Measurements from ENCODE around the gene DNHD1. TPM values are rescaled to one million over a fixed set of nuclear protein-coding genes. Genes with fewer than 3 reads are reported as not detected.

The DNHD1 gene
- total RNA-seq, 4 donors from 2014 or later = 3.4 to 10.5 (median 4.3) TPM

GRCh38 chr11:6531267-6531752 is 34.2 kb downstream of the DNHD1 start:
- in situ Hi-C loops (cut with MboI; ENCODE audit: low sequenced_read_pairs in 4 of 4) = loop anchor here (5.0 to 10.0 kb wide), 4 partner anchors 143 to 176 kb away; partner anchors contain the start of gene MRPL17 (in 2 of the 4)
- Histone ChIP-seq H3K27me3 (no peaks in the 10 kb centered on the region), H3K36me3 (peaks cover 0 to 19% of the 10 kb centered on the region in 2 donors), H3K4me3 (no peak overlapping the region), H3K4me1 (no peaks in the 10 kb centered on the region), H3K9me3 (no peaks in the 10 kb centered on the region), H3K27ac (no peak overlapping the region)
- TF ChIP-seq POLR2A (IDR thresholded peaks at IDR 0.05) (no peak), CTCF (IDR thresholded peaks at IDR 0.05 in 4 of 5, conservative IDR thresholded peaks at IDR 0.05 in 1 of 5) (peak; percentile 71 to 84 (median 78))
- DNase-seq (no peak), ATAC-seq (peak; percentile 71 to 88)
- intact Hi-C loops (cut with DNase I; ENCODE audit: low total_unique reads) = loop anchor here (1.0 to 5.0 kb wide), 3 partner anchors 81 to 175 kb away; partner anchors contain the start of genes MRPL17 and TAF10

- H3K4me1 ChIP-seq = no peaks in the 10 kb centered on the region
- intact Hi-C loops (cut with DNase I; ENCODE audit: low total_unique reads) = no loop called here
- ATAC-seq (no peak), DNase-seq (no peak)
- peaks cover 0 to 11% of the 10 kb centered on the region in 2 donors for H3K36me3 ChIP-seq
- H3K9me3 ChIP-seq = no peaks in the 10 kb centered on the region
- no peak overlapping the region for H3K27ac ChIP-seq
- H3K27me3 ChIP-seq = no peaks in the 10 kb centered on the region
- in situ Hi-C loops (cut with MboI; ENCODE audit: low sequenced_read_pairs in 4 of 4) = loop anchor here in 3 of 4 donors (10.0 kb wide), 2 partner anchors 136 to 146 kb away; partner anchors contain the start of gene MRPL17 (in 2 of the 3)
- TF ChIP-seq CTCF (IDR thresholded peaks at IDR 0.05 in 4 of 5, conservative IDR thresholded peaks at IDR 0.05 in 1 of 5) = no peak
- no peak for TF ChIP-seq POLR2A (IDR thresholded peaks at IDR 0.05)
- H3K4me3 ChIP-seq = no peak overlapping the region
Observed at GRCh38 chr11:6538456-6538855, 41.4 kb downstream of the DNHD1 start.

GRCh38 chr11:6538945-6539344 is 41.9 kb downstream of the DNHD1 start:
- Histone ChIP-seq H3K4me1 (no peaks in the 10 kb centered on the region), H3K36me3 (peaks cover 0 to 6% of the 10 kb centered on the region in 2 donors), H3K27ac (no peak overlapping the region), H3K27me3 (no peaks in the 10 kb centered on the region), H3K4me3 (no peak overlapping the region), H3K9me3 (no peaks in the 10 kb centered on the region)
- in situ Hi-C loops (cut with MboI; ENCODE audit: low sequenced_read_pairs in 4 of 4) = loop anchor here in 3 of 4 donors (10.0 kb wide), 2 partner anchors 136 to 146 kb away; partner anchors contain the start of gene MRPL17 (in 2 of the 3)
- TF ChIP-seq CTCF (IDR thresholded peaks at IDR 0.05 in 4 of 5, conservative IDR thresholded peaks at IDR 0.05 in 1 of 5) (no peak), POLR2A (IDR thresholded peaks at IDR 0.05) (no peak)
- intact Hi-C loops (cut with DNase I; ENCODE audit: low total_unique reads) = no loop called here
- ATAC-seq (no peak), DNase-seq (no peak)

DNA sequence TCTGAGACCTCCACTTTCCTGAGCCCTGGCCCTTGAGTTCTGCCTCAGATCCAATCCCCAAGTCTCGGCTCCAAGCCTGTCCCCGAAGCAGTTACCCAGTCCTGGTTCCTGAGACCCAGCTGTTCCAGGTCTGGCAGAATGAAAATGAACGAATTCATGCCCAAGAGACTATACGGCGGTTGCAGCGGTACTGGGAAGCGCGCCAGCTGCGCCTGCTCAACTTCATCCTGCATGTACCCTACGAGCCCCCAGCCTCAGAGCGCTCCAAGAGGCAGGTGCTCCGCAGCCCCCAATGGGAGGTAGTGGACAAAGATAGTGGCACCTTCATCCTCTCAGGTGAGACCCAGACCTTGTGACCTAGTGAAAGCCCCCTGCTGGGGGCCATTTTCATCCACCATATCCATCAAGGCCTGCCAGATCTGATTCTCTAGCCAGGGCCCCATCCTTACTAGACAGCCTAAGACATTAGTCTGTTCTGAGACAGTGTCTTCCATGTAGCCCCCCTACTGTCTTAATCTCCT is 42.7 kb downstream of the DNHD1 start:
- no peaks in the 10 kb centered on the region for H3K4me1 ChIP-seq
- ATAC-seq (no peak), DNase-seq (no peak)
- H3K9me3 ChIP-seq = no peaks in the 10 kb centered on the region
- intact Hi-C loops (cut with DNase I; ENCODE audit: low total_unique reads) (no loop called here), in situ Hi-C loops (cut with MboI; ENCODE audit: low sequenced_read_pairs in 4 of 4) (loop anchor here in 3 of 4 donors (10.0 kb wide), 2 partner anchors 135 to 145 kb away; partner anchors contain the start of gene MRPL17 (in 2 of the 3))
- no peaks in the 10 kb centered on the region for H3K36me3 ChIP-seq
- H3K4me3 ChIP-seq = no peak overlapping the region
- H3K27ac ChIP-seq = no peak overlapping the region
- no peaks in the 10 kb centered on the region for H3K27me3 ChIP-seq
- TF ChIP-seq CTCF (IDR thresholded peaks at IDR 0.05 in 4 of 5, conservative IDR thresholded peaks at IDR 0.05 in 1 of 5) (no peak), POLR2A (IDR thresholded peaks at IDR 0.05) (no peak)
